Stimulated activated naive CD4-positive, alpha-beta T cell (primary cell): ENCODE measurements around the gene DNAH10.
"Not testable (repeated sequence)": the region's sequence is repeated elsewhere in the genome, so short reads cannot be mapped to it uniquely, and the experiment has no call there.

Source experiments
- DNase-seq, 6 experiments: peaks; one replicate each; lab custom pipeline; 2025; lab: John Stamatoyannopoulos, UW

Gene DNAH10

DNA sequence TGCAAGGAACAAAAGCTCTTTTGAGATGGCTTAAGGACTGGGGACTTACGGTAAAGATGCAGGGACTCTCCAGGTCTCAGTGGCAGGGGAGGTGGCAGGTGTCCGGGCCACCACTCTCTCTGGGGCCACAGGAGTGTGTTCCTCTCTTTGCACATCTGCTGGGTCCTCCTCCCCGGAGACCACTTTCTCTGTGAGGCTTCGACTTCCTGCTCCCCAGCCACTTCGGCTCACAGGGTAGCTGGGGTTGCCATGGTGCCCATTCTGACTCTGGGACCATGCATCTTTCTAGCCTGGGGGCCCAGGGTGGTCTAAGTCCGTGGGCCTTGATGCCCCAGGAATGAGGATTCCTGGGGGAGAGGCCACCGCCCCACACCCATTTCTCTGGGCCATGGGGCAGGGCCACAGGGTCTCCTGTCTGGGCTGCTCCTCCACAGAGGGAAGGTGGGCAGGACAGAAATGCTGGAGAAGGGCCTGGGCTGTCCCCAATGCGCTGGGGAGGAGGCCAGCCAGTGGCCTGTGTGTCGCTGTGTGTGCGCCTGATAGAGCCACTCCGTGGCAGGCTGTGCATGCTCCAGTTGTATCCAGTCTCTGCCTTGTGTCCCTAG lies 172.0 kb downstream of the DNAH10 start:
- DNase-seq: no peak

- DNase-seq: no peak
These were observed 172.7 kb downstream of the DNAH10 start for GRCh38 chr12:123934829-123935228.

DNA sequence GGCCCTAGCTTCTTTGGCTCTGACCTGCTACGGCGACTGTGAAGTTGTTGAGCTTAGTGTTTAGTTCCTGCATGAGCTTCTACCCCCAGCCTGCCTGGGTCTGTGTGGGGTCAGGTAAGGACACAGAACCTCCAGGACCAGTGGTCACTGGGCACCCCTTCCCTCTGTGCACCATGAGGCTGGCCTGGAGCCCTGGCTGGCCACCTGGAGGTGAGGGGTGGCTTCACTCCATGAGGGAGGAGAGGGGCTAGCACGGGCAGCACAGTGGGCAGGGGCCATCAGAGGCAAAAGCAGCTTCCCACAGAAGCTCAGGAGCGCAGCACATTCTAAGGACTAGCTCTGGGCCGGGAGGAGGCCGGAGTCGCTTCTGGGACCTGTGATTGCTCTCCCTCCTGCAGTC lies 173.9 kb downstream of the DNAH10 start:
- no peak for DNase-seq

GRCh38 chr12:123936471-123936870 lies 174.4 kb downstream of the DNAH10 start:
- DNase-seq: no peak

- no peak for DNase-seq
These were observed 175.0 kb downstream of the DNAH10 start for GRCh38 chr12:123936956-123937706.

- DNase-seq: peak in 4 of 6 experiments; percentile 2 to 61 (median 45)
These were observed 175.8 kb downstream of the DNAH10 start for GRCh38 chr12:123937707-123938591.

DNA sequence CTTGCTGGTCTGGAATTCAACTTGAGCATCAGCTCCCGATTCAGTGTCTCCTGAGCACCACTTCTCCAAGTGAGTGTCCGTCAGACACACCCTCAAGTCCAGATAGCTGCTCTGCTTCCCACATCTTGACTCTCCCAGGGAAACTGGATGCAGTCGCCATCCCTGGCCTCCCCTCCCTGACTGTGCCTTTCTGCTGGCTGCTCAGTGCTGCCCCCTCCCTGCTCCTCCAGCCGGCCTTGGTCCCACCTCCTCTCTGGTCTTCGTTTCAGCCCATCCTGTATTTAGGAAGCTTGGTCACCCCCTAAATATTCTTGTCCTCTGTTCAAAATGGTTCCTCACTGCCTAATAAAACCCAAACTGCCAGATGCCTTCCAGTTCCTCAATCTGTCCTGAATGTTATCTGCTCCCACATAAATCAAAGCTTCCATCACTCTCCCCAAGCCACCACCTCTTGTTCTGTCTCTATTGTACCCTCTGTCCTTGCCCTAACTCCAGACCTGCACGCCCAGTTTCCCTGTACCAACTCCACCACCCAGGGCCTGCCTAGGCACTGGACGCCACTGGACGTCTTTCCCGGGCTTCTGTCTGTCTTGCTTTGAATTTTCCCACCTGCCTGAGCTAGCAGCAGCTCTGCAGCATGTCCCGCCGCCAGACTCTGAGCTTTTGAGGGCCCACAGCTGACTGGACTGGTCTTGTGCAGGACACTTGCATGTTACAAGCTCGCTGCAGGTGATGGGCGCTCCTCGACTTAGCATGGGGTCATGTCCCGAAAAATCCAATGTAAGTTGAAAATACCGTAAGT lies 176.8 kb downstream of the DNAH10 start:
- DNase-seq: no peak

- DNase-seq: no peak
These were observed 177.9 kb downstream of the DNAH10 start for GRCh38 chr12:123939716-123940626.

DNA sequence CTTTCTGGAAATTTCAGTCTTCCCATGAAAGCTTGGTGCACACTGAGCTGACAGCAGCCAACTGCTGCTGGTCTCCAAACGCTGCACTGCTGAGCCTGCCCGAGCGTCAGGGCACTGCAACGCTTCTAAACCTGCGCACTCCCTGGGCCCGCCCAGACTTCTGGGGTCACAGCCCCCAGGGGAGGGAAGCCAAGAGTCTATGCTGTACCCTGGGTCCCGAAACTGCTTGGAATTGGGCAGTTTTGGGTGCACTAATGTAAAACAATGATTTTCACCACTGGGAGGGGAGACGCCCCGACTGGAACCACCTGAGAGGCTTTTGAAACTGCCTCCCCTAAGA lies 178.5 kb downstream of the DNAH10 start:
- DNase-seq: no peak

GRCh38 chr12:123941000-123941399 lies 178.9 kb downstream of the DNAH10 start:
- DNase-seq: no peak

GRCh38 chr12:123941624-123942237 lies 179.6 kb downstream of the DNAH10 start:
- no peak for DNase-seq

DNA sequence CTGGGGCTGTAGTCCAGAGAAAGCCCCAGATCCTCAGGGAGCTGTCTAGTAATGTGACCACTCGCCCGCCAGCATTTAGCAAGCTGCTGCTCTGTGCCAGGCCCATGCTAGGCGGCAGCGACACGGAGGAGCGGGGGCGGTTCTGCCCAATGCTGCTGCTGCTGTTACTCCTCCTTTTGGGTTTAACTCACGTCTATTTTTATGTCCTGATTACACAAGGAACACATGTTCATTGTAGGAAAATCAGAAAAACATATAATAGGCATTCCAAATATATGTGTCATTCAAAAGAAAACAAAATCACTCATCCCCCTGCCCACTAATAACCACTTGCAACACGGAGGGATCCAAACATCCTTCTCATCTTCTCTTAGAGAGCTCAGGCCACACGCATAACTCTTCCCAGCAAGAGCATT lies 180.1 kb downstream of the DNAH10 start:
- no peak for DNase-seq

- no peak for DNase-seq
These were observed 181.0 kb downstream of the DNAH10 start for GRCh38 chr12:123942911-123943648.

DNA sequence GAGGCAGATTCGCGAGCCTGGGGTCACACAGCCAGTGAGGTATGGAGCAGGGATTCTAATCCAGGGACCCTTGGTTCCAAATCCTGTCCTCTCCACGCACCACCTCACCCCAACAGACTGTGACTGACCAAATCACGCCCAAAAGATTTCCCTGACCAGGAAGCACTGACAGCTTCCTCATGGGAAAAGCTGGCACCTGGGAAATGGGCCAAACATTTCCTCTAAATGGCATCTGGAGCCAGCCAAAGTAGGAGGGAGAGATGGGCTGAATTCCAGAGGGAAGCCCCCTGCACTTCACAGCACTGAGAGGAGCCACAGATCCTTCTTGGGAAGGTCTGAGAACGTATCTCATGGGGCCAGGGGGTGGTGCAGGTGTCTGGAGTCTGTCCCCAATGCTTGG lies 181.7 kb downstream of the DNAH10 start:
- DNase-seq: no peak

- DNase-seq: no peak
These were observed 182.6 kb downstream of the DNAH10 start for GRCh38 chr12:123944696-123945095.

- no peak for DNase-seq
These were observed 183.4 kb downstream of the DNAH10 start for GRCh38 chr12:123945287-123946151.

DNA sequence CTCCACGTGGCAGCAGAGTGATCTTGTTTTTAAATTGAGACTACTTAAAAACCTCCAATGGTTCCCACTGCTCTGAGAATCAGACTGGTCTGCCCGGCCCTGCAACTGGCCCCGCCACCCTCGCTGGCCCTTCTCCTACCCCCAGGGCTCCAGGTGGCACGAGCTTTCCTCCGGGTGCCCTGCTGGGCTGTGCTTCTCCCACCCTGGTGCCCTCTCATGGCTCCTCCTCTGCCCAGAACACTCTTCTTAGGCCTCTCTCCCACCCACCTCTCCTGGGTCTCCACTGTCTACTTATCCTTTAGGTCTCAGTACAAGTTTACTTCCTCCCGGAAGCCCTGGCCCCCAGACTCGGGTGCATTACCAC lies 184.0 kb downstream of the DNAH10 start:
- DNase-seq: no peak

DNA sequence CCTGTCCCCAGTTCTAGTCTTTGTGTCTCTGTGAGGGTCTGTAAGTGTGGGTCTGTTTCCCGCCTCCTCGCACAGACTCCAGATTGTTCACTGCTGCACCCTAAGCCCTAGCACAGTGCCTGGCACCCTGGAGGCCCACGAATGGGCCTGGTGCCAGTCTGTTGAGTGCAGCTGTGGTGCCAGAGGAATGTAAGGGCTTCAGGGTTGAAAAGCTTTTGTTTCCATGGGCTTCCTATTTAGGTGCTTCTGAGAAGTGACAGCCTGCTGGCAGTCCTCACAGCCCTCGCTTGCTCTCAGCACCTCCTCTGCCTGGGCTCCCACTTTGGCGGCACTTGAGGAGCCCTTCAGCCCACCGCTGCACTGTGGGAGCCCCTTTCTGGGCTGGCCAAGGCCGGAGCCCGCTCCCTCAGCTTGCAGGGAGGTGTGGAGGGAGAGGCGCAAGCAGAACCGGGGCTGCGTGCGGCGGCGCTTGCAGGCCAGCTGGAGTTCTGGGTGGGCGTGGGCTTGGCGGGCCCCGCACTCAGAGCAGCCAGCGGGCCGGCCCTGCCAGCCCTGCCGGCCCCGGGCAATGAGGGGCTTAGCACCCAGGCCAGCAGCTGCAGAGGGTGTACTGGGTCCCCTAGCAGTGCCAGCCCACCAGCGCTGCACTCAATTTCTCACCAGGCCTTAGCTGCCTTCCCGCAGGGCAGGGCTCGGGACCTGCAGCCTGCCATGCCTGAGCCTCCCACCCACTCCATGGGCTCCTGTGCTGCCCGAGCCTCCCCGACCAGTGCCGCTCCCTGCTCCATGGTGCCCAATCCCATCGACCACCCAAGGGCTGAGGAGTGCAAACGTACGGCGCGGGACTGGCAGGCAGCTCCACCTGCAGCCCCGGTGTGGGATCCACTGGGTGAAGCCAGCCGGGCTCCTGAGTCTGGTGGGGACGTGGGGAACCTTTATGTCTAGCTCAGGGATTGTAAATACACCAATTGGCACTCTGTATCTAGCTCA lies 184.7 kb downstream of the DNAH10 start:
- not testable (repeated sequence) for DNase-seq
